Fibroblast of mammary gland (primary cell): ENCODE measurements around the gene WNT9A.

Experiments
- DNase-seq: peaks from one replicate; pipeline ENCODE4 v3.0.0-alpha.2; 2010; ENCODE audit warnings: low read depth
- H3K4me3 ChIP-seq: 2 replicates; pipeline ENCODE4 v1.5.1; 2011; ENCODE audit warnings: low read depth, mild to moderate bottlenecking, low read length, moderate library complexity; ENCODE audit not compliant: control insufficient read depth
- CTCF ChIP-seq: conservative IDR thresholded peaks from 2 replicates; pipeline ENCODE4 v1.5.1; 2011; ENCODE audit warnings: low read depth, low read length, inconsistent platforms; ENCODE audit not compliant: control insufficient read depth, insufficient read depth

WNT9A gene

GRCh38 chr1:227937031-227937837 is 10.5 kb downstream of the WNT9A start:
- no peak for DNase-seq
- no peak for TF ChIP-seq CTCF
- no peak overlapping the region for H3K4me3 ChIP-seq

DNA sequence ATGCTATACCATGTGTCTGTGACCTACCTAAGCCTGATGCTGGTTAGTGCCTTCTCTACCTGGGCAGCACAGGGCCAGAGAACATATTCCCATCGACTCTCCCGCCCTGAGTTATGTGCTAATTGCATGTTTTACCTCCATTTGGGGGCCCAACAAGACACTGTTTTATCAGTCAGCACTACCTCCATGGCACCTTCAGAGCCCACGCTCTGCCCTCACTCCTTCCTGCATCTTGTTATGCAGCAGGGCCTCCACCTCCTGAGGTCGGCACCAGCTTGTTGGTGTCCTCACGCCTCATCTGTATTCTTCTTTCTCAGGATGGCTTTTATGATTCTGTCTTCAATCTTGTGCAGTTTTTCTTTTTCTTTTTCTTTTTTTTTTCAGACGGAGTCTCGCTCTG is 11.9 kb downstream of the WNT9A start:
- DNase-seq = no peak
- no peak overlapping the region for H3K4me3 ChIP-seq
- no peak for TF ChIP-seq CTCF

DNA sequence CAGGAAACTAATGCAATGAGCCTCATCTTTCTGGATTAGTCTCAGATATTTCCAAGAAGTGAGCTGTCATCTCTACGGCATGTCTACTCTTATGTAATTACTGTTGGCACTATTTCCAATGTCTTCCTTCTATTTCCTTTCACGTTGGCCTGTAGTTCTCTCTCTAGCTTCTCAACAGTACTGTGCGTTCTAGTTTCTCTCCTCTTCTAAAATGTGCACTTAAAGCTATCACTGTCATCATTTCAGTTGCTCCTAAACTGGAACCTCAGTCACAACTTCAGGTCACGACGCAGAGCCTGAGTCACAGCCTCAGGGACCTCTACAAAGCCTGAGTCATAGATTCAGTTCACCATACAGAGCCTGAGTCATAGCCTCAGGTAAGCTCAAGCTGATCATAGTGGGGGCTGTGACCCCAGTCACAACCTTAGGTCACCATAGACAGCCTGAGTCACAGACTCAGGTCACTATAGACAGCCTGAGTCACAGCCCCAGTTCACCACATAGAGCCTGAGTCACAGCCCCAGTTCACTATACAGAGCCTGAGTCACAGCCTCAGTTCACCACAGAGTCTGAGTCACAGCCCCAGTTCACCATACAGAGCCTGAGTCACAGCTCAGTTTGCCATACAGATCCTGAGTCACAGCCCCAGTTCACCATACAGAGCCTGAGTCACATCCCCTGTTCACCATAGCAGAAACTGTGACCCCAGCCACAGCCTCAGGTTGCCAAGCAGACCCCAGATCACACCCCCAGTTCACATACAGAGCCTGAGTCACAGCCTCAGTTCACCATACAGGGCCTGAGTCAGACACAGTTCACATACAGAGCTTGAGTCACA is 13.0 kb downstream of the WNT9A start:
- no peak for TF ChIP-seq CTCF
- DNase-seq = peak; percentile 91
- H3K4me3 ChIP-seq = no peak overlapping the region

- TF ChIP-seq CTCF = no peak
- DNase-seq = no peak
- no peak overlapping the region for H3K4me3 ChIP-seq
Observed at GRCh38 chr1:227929751-227930472, 17.8 kb downstream of the WNT9A start.

DNA sequence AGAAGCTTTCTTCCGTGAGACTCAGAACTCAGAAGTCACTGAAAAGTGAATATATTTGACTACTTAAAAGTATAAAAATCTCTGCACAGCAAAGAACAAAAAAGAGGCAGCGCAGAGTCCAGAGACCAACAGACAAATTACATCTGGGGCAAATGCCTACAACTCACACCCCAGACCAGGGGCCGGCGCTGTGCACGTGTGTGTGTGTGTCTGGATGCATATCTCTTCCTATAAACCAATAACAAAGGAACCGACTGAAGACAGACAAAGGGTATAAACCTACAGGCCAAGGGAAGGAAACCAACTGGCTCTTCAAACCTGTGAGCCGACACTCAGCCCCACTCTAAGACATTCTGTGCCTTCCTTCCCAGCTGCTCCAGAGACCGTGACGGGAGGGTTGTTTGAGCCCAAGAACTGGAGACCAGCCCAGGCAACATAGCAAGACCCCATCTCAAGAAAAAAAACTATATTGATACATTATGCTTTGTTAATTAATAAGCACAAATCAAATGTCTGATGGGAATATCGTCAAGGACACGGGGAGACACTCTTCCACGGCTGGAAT is 18.8 kb downstream of the WNT9A start:
- no peak for TF ChIP-seq CTCF
- DNase-seq = no peak
- no peak overlapping the region for H3K4me3 ChIP-seq

- TF ChIP-seq CTCF = no peak
- no peak for DNase-seq
- H3K4me3 ChIP-seq = no peak overlapping the region
Observed at GRCh38 chr1:227927971-227928741, 19.6 kb downstream of the WNT9A start.
